Measurements from ENCODE around the gene NPAS3. TPM values are rescaled to one million over a fixed set of nuclear protein-coding genes. Genes with fewer than 3 reads are reported as not detected.

The NPAS3 gene
- total and polyA plus RNA-seq, 7 donors: 0.04 to 1.5 (median 0.39) TPM

DNA sequence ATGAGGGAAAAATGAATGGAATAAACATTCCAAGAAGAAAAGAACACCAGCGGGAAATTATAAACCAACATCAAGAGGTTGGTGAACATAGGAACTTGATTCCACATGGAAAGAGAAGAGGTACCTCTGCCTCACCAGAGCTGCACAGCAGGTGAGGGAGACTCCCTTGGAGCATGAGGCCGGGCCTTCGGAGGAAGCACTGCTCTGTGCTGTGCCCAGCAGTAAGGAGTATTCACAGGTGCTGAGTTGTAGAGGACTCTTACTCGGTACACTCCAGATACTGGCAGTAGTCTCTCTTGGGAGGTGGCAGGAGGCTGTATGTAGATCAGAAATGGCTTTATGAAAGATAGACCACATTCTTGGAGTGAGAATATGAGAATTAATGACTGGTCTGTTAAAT is 76.0 kb downstream of the NPAS3 start:
- Histone ChIP-seq H3K4me1 (no peaks in the 10 kb centered on the region), H3K27me3 (ENCODE audit: insufficient read depth in 3 of 3, low read length in 2 of 3) (no peaks in the 10 kb centered on the region), H3K9me3 (no peaks in the 10 kb centered on the region), H3K4me3 (no peak overlapping the region), H3K36me3 (ENCODE audit: insufficient read depth in 1 of 2, low read depth in 1 of 2) (no peaks in the 10 kb centered on the region), H3K27ac (no peak overlapping the region)
- ATAC-seq (no peak), DNase-seq (no peak)
- 89 to 99% (median 95%) methylated on average over 4 of the region's 4 CpGs for WGBS, 3 donors
- TF ChIP-seq, protein P1, sequence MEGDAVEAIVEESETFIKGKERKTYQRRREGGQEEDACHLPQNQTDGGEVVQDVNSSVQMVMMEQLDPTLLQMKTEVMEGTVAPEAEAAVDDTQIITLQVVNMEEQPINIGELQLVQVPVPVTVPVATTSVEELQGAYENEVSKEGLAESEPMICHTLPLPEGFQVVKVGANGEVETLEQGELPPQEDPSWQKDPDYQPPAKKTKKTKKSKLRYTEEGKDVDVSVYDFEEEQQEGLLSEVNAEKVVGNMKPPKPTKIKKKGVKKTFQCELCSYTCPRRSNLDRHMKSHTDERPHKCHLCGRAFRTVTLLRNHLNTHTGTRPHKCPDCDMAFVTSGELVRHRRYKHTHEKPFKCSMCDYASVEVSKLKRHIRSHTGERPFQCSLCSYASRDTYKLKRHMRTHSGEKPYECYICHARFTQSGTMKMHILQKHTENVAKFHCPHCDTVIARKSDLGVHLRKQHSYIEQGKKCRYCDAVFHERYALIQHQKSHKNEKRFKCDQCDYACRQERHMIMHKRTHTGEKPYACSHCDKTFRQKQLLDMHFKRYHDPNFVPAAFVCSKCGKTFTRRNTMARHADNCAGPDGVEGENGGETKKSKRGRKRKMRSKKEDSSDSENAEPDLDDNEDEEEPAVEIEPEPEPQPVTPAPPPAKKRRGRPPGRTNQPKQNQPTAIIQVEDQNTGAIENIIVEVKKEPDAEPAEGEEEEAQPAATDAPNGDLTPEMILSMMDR (IDR thresholded peaks at IDR 0.05): no peak
- intact Hi-C loops (cut with DNase I): no loop called here

DNA sequence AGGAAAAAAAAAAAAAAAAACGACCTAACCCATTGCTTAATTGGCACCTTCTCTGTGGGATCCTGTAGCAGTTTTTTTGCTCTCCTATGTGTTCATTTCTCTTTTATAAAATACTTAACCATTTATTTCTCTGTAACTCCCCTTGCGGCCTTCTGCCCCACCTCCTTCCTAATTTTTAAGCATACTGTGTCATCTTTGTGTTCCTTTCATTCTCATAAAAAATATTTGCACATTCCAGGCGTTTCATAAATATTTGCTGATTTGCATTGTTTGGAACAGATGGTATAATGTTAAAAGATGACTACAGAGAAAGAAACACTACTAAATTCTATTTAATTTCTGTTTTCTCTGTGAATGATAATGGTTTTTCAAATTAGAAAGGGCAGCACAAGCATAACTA is 77.9 kb downstream of the NPAS3 start:
- Histone ChIP-seq H3K4me1 (no peaks in the 10 kb centered on the region), H3K4me3 (no peak overlapping the region), H3K36me3 (ENCODE audit: insufficient read depth in 1 of 2, low read depth in 1 of 2) (no peaks in the 10 kb centered on the region), H3K27me3 (ENCODE audit: insufficient read depth in 3 of 3, low read length in 2 of 3) (no peaks in the 10 kb centered on the region), H3K9me3 (no peaks in the 10 kb centered on the region), H3K27ac (no peak overlapping the region)
- TF ChIP-seq, protein P1 (IDR thresholded peaks at IDR 0.05): no peak
- ATAC-seq: no peak
- DNase-seq: no peak
- intact Hi-C loops (cut with DNase I): no loop called here
- 32 to 42% (median 39%) methylated on average over 3 of the region's 3 CpGs for WGBS, 3 donors

DNA sequence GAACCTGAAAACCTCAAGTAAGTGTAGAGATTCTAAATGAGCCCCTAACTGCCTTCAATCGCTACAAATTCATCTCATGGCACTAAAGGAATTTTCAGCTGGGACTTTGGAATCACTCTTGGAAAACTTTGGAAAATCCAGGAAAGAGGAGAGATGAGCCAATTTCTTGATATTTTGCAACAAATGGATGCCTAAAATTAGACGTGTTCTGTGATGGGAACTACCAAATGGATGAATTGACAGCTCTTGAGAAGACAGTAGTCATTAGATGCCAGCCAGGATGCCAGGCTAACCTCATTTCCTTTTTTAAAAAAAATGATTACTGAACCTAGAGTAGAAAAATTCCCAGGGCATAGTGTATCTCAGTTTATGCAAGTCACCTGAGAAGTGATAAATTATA is 78.3 kb downstream of the NPAS3 start:
- H3K4me1 ChIP-seq: no peaks in the 10 kb centered on the region
- WGBS, 3 donors: 31 to 36% (median 34%) methylated on average over 2 of the region's 2 CpGs
- no peaks in the 10 kb centered on the region for H3K9me3 ChIP-seq
- no peak overlapping the region for H3K4me3 ChIP-seq
- no peaks in the 10 kb centered on the region for H3K36me3 ChIP-seq (ENCODE audit: insufficient read depth in 1 of 2, low read depth in 1 of 2)
- ATAC-seq (no peak), DNase-seq (no peak)
- H3K27ac ChIP-seq: no peak overlapping the region
- intact Hi-C loops (cut with DNase I): no loop called here
- TF ChIP-seq, protein P1 (IDR thresholded peaks at IDR 0.05): no peak
- no peaks in the 10 kb centered on the region for H3K27me3 ChIP-seq (ENCODE audit: insufficient read depth in 3 of 3, low read length in 2 of 3)

DNA sequence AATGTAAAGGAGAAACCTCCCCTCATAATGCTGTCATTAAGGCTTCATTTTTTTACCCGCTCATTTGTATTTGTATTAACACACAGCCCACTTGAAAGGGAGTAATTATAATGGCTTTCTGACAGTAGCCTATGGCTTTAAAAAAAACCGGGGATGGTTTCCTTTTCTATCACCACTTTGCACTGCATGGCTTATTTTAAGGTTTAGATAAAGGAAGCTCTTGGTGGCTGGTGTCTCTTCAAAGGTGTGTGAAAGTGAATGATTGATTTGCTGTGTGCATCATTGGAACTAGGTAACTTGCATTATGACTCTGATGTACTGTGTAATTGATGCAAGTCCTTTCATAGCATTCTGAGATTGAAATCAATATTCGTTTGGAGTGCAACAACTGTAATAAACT is 80.7 kb downstream of the NPAS3 start:
- WGBS, 3 donors: 81 to 89% (median 81%) methylated on average over 3 of the region's 3 CpGs
- Histone ChIP-seq H3K9me3 (no peaks in the 10 kb centered on the region), H3K27ac (no peak overlapping the region), H3K27me3 (ENCODE audit: insufficient read depth in 3 of 3, low read length in 2 of 3) (no peaks in the 10 kb centered on the region), H3K36me3 (ENCODE audit: insufficient read depth in 1 of 2, low read depth in 1 of 2) (no peaks in the 10 kb centered on the region), H3K4me1 (no peaks in the 10 kb centered on the region), H3K4me3 (no peak overlapping the region)
- ATAC-seq (no peak), DNase-seq (no peak)
- intact Hi-C loops (cut with DNase I): no loop called here
- TF ChIP-seq, protein P1 (IDR thresholded peaks at IDR 0.05): no peak

DNA sequence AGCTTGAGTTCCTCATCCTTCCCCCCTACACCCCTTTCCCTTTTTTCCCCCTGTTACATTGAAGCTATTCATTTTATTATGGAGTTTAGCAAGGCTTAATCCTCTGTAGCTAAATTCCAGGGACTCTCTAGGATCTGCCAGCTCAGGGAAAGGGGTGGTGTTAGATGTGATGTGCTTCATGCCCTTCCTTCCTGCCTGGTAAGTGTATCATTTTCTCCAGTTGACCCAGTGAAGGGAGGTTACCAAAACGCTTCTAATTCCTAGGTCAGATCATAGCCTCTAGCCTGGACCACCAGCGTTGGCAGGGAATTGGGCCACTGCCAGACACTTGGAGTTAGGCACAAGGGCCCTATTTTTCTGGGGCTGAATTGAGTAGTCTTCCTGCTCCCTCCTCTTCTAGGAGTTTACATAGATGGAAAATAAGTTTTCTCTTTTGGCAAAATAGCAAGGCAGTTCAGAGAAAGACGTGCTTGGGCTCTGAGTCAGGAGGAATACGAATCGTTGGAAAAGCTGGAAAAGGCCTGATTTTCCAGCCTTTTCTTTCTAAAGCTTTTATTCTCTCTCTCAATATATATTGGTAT is 88.3 kb downstream of the NPAS3 start:
- Histone ChIP-seq H3K27me3 (ENCODE audit: insufficient read depth in 3 of 3, low read length in 2 of 3) (no peaks in the 10 kb centered on the region), H3K4me1 (no peaks in the 10 kb centered on the region), H3K4me3 (no peak overlapping the region), H3K27ac (no peak overlapping the region), H3K36me3 (ENCODE audit: insufficient read depth in 1 of 2, low read depth in 1 of 2) (no peaks in the 10 kb centered on the region), H3K9me3 (no peaks in the 10 kb centered on the region)
- ATAC-seq (no peak), DNase-seq (no peak)
- intact Hi-C loops (cut with DNase I): no loop called here
- TF ChIP-seq, protein P1 (IDR thresholded peaks at IDR 0.05): no peak
- 39 to 49% (median 40%) methylated on average over 5 of the region's 5 CpGs for WGBS, 3 donors

Measured in psoas muscle (tissue), 8 donors.